ENCODE data around the gene FBXO21. TPM values are rescaled to one million over a fixed set of nuclear protein-coding genes. Genes with fewer than 3 reads are reported as not detected.

FBXO21 gene
- polyA plus RNA-seq, 3 donors = 7.7 to 19.1 (median 17.2) TPM

DNA sequence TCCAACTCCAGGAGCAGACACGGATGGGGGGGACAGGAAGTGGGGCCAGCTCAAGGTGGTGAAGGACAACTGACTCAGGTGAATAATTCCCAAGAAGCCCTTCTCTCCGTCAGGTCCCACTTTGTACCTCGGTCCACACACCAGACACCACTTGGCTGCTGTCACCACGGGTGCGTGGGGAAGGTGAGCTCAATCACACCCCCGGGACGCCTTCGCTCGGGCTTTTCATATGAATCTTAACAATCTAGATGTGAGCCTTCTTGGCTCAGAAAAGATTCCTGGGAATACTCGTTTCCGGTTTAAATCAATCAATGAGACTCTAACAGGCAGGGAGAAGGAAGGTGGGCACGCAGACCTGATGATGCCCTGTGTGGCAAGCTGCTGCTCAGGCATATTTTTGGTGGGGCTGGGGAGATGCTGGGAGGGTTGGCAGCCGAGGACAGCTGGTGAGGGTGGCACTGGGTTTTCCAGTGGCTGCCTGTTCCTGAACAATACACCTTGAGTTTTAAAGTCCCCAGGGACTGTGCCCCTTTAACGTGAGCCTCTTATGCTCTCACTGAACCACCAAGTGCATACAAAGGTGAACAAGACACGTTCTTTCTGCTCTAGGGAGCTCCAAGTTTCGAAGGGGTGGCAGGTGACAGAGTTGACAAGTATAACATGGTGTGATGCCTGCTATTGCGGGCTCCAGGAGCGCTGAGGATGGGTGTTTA, 96.2 kb downstream of the FBXO21 start:
- H3K4me2 ChIP-seq (replicated peaks; ENCODE audit: extremely low read depth, low read length, poor library complexity, severe bottlenecking) = no peak overlapping the region
- H3K27ac ChIP-seq (ENCODE audit: low read depth in 1 of 2, low read length in 2 of 2) = no peak overlapping the region
- no peak overlapping the region for H3K4me3 ChIP-seq (replicated peaks in 1 of 3; ENCODE audit: low read depth in 2 of 3, low read length in 3 of 3)
- peaks cover 5 to 17% of the 10 kb centered on the region in 2 donors for H3K36me3 ChIP-seq (replicated peaks in 1 of 2; ENCODE audit: control insufficient read depth in 1 of 2, insufficient read depth in 2 of 2, low read length in 2 of 2)
- no peaks in the 10 kb centered on the region for H3K27me3 ChIP-seq (ENCODE audit: control insufficient read depth in 2 of 2, insufficient read depth in 2 of 2, low read length in 2 of 2)
- Mint-ChIP-seq H3K4me1 (peaks cover 29% of the 10 kb centered on the region), H3K27me3 (ENCODE audit: low read depth in 3 of 3) (peaks cover 0 to 4% (median 0%) of the 10 kb centered on the region in 3 donors), H3K36me3 (peaks cover 24 to 48% of the 10 kb centered on the region in 2 donors), H3K27ac (peak overlapping the region in 2 of 7 donors; percentile 12 to 22), H3K4me3 (no peak overlapping the region), H3K9me3 (peaks cover 5 to 11% (median 7%) of the 10 kb centered on the region in 7 donors)
- peaks cover 19 to 27% of the 10 kb centered on the region in 2 donors for H3K4me1 ChIP-seq (ENCODE audit: control insufficient read depth in 1 of 2, insufficient read depth in 2 of 2, low read length in 2 of 2)
- H2AFZ ChIP-seq (ENCODE audit: insufficient read depth, low read depth, low read length, poor library complexity, severe bottlenecking) = no peak overlapping the region
- H4K20me1 ChIP-seq (ENCODE audit: insufficient read depth, low read length) = peaks cover 72% of the 10 kb centered on the region
- DNase-seq = no peak
- intact Hi-C loops (cut with micrococcal nuclease) = no loop called here
- peaks cover 0 to 5% of the 10 kb centered on the region in 2 donors for H3K9me3 ChIP-seq (replicated peaks in 1 of 2; ENCODE audit: control insufficient read depth in 1 of 2, insufficient read depth in 1 of 2, low read length in 2 of 2)
- no peak overlapping the region for H3K9ac ChIP-seq (ENCODE audit: insufficient read depth, low read length, poor library complexity, severe bottlenecking)
- TF ChIP-seq, protein P1, sequence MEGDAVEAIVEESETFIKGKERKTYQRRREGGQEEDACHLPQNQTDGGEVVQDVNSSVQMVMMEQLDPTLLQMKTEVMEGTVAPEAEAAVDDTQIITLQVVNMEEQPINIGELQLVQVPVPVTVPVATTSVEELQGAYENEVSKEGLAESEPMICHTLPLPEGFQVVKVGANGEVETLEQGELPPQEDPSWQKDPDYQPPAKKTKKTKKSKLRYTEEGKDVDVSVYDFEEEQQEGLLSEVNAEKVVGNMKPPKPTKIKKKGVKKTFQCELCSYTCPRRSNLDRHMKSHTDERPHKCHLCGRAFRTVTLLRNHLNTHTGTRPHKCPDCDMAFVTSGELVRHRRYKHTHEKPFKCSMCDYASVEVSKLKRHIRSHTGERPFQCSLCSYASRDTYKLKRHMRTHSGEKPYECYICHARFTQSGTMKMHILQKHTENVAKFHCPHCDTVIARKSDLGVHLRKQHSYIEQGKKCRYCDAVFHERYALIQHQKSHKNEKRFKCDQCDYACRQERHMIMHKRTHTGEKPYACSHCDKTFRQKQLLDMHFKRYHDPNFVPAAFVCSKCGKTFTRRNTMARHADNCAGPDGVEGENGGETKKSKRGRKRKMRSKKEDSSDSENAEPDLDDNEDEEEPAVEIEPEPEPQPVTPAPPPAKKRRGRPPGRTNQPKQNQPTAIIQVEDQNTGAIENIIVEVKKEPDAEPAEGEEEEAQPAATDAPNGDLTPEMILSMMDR (IDR thresholded peaks at IDR 0.05) = no peak
- H3K79me2 ChIP-seq (ENCODE audit: insufficient read depth, low read length) = peaks cover 99% of the 10 kb centered on the region
- WGBS (ENCODE audit: insufficient coverage) = 96% methylated on average over 13 of the region's 18 CpGs

- peaks cover 18 to 27% of the 10 kb centered on the region in 2 donors for H3K4me1 ChIP-seq (ENCODE audit: control insufficient read depth in 1 of 2, insufficient read depth in 2 of 2, low read length in 2 of 2)
- H3K4me3 ChIP-seq (replicated peaks in 1 of 3; ENCODE audit: low read depth in 2 of 3, low read length in 3 of 3) = no peak overlapping the region
- H4K20me1 ChIP-seq (ENCODE audit: insufficient read depth, low read length) = peaks cover 77% of the 10 kb centered on the region
- TF ChIP-seq, protein P1 (IDR thresholded peaks at IDR 0.05) = no peak
- H3K79me2 ChIP-seq (ENCODE audit: insufficient read depth, low read length) = peaks cover 99% of the 10 kb centered on the region
- WGBS (ENCODE audit: insufficient coverage) = 98% methylated on average over 5 of the region's 11 CpGs
- no peak overlapping the region for H3K27ac Mint-ChIP-seq
- H3K9ac ChIP-seq (ENCODE audit: insufficient read depth, low read length, poor library complexity, severe bottlenecking) = no peak overlapping the region
- DNase-seq = no peak
- intact Hi-C loops (cut with micrococcal nuclease) = no loop called here
- H3K4me2 ChIP-seq (replicated peaks; ENCODE audit: extremely low read depth, low read length, poor library complexity, severe bottlenecking) = no peak overlapping the region
- peaks cover 24 to 48% of the 10 kb centered on the region in 2 donors for H3K36me3 Mint-ChIP-seq
- no peak overlapping the region for H2AFZ ChIP-seq (ENCODE audit: insufficient read depth, low read depth, low read length, poor library complexity, severe bottlenecking)
- peaks cover 5 to 17% of the 10 kb centered on the region in 2 donors for H3K36me3 ChIP-seq (replicated peaks in 1 of 2; ENCODE audit: control insufficient read depth in 1 of 2, insufficient read depth in 2 of 2, low read length in 2 of 2)
- peaks cover 5 to 12% (median 7%) of the 10 kb centered on the region in 7 donors for H3K9me3 Mint-ChIP-seq
- peaks cover 29% of the 10 kb centered on the region for H3K4me1 Mint-ChIP-seq
- H3K27me3 ChIP-seq (ENCODE audit: control insufficient read depth in 2 of 2, insufficient read depth in 2 of 2, low read length in 2 of 2) = no peaks in the 10 kb centered on the region
- no peak overlapping the region for H3K27ac ChIP-seq (ENCODE audit: low read depth in 1 of 2, low read length in 2 of 2)
- peaks cover 0 to 4% (median 0%) of the 10 kb centered on the region in 3 donors for H3K27me3 Mint-ChIP-seq (ENCODE audit: low read depth in 3 of 3)
- no peak overlapping the region for H3K4me3 Mint-ChIP-seq
- peaks cover 0 to 5% of the 10 kb centered on the region in 2 donors for H3K9me3 ChIP-seq (replicated peaks in 1 of 2; ENCODE audit: control insufficient read depth in 1 of 2, insufficient read depth in 1 of 2, low read length in 2 of 2)
These were observed 96.8 kb downstream of the FBXO21 start for GRCh38 chr12:117093431-117093830.
